K562 (cell line): ENCODE results near the gene BIRC5. TPM values are rescaled to one million over a fixed set of nuclear protein-coding genes. Genes with fewer than 3 reads are reported as not detected.

ENCODE experiments used
- ATAC-seq: fragments of 200-7000 bp; cut with Tn5 transposase; 3 replicates; pipeline ENCODE4 v1.9.1; 2020; ENCODE audit warnings: moderate library complexity
- BruUV-seq: library from RNA; stranded (reverse); fragments of 400-500 nt; replicated peaks from 2 replicates; lab custom pipeline; 2021; lab: Mats Ljungman, UMichigan
- CTCF ChIA-PET: fragments of 300-600 bp; formaldehyde crosslinking; extraction: SDS; loops from one replicate; lab custom pipeline; 2021; ENCODE audit warnings: low intra/inter-chr PET ratio; lab: Yijun Ruan, JAX
- POLR2A ChIA-PET: fragments of 300-600, 350-650 bp; sonication (Branson Sonifier 250); formaldehyde crosslinking; extraction: SDS; loops from one replicate; lab custom pipeline; 2021; ENCODE audit warnings: antibody characterized with exemption, inconsistent platforms; lab: Yijun Ruan, JAX
- DNase-seq, 4 experiments: peaks; one replicate each; pipeline versions ENCODE4 v3.0.0 to v3.0.0-alpha.2; 2011 to 2018; ENCODE audit warnings: low spot score in 3 of 4, mixed read lengths in 3 of 4; ENCODE audit errors: extremely low read depth in 1 of 4
- FAIRE-seq: peaks from 2 replicates; lab custom pipeline; 2011; peaks lifted over from hg19 to GRCh38; lab: Jason Lieb, UNC
- H2AFZ ChIP-seq: 2 replicates; pipeline ENCODE4 v1.6.0; 2011; ENCODE audit warnings: low read depth, low read length, control low read depth, inconsistent platforms
- H3K27ac ChIP-seq: fragments of 200-600 bp; 3 replicates; pipeline ENCODE4 v1.8.0; 2011; ENCODE audit warnings: low read depth, mild to moderate bottlenecking, control low read depth, inconsistent platforms, low read length, moderate library complexity, mixed read lengths; ENCODE audit errors: extremely low read depth
- H3K27me3 ChIP-seq, 2 experiments: fragments of 300-600 bp in 1 of 2; 2 replicates in 1 of 2; 3 replicates in 1 of 2; pipeline versions ENCODE4 v1.6.0 to v1.8.0; 2011; ENCODE audit warnings: inconsistent platforms in 2 of 2, low read length in 2 of 2, mild to moderate bottlenecking in 1 of 2, mixed read lengths in 1 of 2, moderate library complexity in 1 of 2; ENCODE audit not compliant: control insufficient read depth in 2 of 2, insufficient read depth in 2 of 2
- H3K36me3 ChIP-seq: fragments of 300-600 bp; 3 replicates; pipeline ENCODE4 v1.8.0; 2011; ENCODE audit warnings: mild to moderate bottlenecking, low read length, inconsistent platforms; ENCODE audit not compliant: control insufficient read depth, insufficient read depth
- H3K4me1 ChIP-seq, 2 experiments: fragments of 200-600 bp in 1 of 2; replicated peaks in 1 of 2; 2 replicates in 1 of 2; 3 replicates in 1 of 2; pipeline versions ENCODE4 v1.5.1 to v1.8.0; 2011; ENCODE audit warnings: inconsistent platforms in 2 of 2, low read length in 2 of 2, mild to moderate bottlenecking in 1 of 2, mixed read lengths in 1 of 2, moderate library complexity in 1 of 2; ENCODE audit not compliant: control insufficient read depth in 2 of 2, insufficient read depth in 2 of 2
- H3K4me2 ChIP-seq: 2 replicates; pipeline ENCODE4 v1.6.1; 2011; ENCODE audit warnings: low read length, control low read depth, inconsistent platforms, mixed read lengths; ENCODE audit not compliant: insufficient read depth
- H3K4me3 ChIP-seq: fragments of 200-600 bp; sonication (generic), shearing (Covaris generic); 2 replicates; pipeline ENCODE4 v1.5.1; 2016; ENCODE audit warnings: control low read depth, inconsistent platforms
- H3K79me2 ChIP-seq: fragments of 200-600 bp; 3 replicates; pipeline ENCODE4 v1.8.0; 2011; ENCODE audit warnings: low read length, inconsistent platforms; ENCODE audit not compliant: control insufficient read depth, insufficient read depth
- H3K9ac ChIP-seq, 2 experiments: 2 replicates each; pipeline versions ENCODE4 v1.6.0 to v1.6.1; 2011; ENCODE audit warnings: low read depth in 2 of 2, low read length in 2 of 2, control low read depth in 1 of 2, inconsistent platforms in 1 of 2, mild to moderate bottlenecking in 1 of 2, mixed read lengths in 1 of 2; ENCODE audit not compliant: insufficient read depth in 1 of 2
- H3K9me1 ChIP-seq: one replicate; pipeline ENCODE4 v1.6.0; 2011; ENCODE audit warnings: inconsistent platforms, mild to moderate bottlenecking, low read length, moderate library complexity; ENCODE audit not compliant: control insufficient read depth, insufficient read depth
- H3K9me3 ChIP-seq: replicated peaks from 2 replicates; pipeline ENCODE4 v1.5.1; 2011; ENCODE audit warnings: low read depth, low read length, inconsistent platforms; ENCODE audit not compliant: control insufficient read depth, insufficient read depth
- H4K20me1 ChIP-seq: replicated peaks from 2 replicates; pipeline ENCODE4 v1.6.1; 2011; ENCODE audit warnings: low read length, inconsistent platforms, mixed read lengths; ENCODE audit not compliant: control insufficient read depth, insufficient read depth
- ATF7 ChIP-seq: fragments of 450-650 bp; IDR thresholded peaks from 2 replicates; pipeline ENCODE4 v1.7.1; 2014; ENCODE audit warnings: mild to moderate bottlenecking, moderate library complexity
- CCNT2 ChIP-seq: IDR thresholded peaks from 2 replicates; pipeline ENCODE4 v1.6.1; 2011; ENCODE audit warnings: borderline replicate concordance, low read depth, mild to moderate bottlenecking, moderate library complexity, mixed read lengths, low read length; ENCODE audit not compliant: insufficient read length; ENCODE audit errors: extremely low read depth
- CLOCK ChIP-seq: fragments of 250-450 bp; sonication (Bioruptor Pico); IDR thresholded peaks from 2 replicates; pipeline ENCODE4 v1.4.0; 2020; ENCODE audit warnings: mild to moderate bottlenecking, moderate library complexity, borderline replicate concordance
- DPF2 ChIP-seq: fragments of 450-650 bp; IDR thresholded peaks from 2 replicates; pipeline ENCODE4 v1.6.1; 2016
- GATAD2B ChIP-seq: fragments of 450-650 bp; IDR thresholded peaks from 2 replicates; pipeline ENCODE4 v1.6.1; 2017; ENCODE audit warnings: mild to moderate bottlenecking, borderline replicate concordance
- GTF2E2 ChIP-seq: fragments of 200-800 bp; sonication (Bioruptor generic); IDR thresholded peaks from 2 replicates; pipeline ENCODE4 v1.6.1; 2016; ENCODE audit warnings: missing genetic modification characterization, missing compliant biosample characterization
- HDAC2 ChIP-seq: fragments of 450-650 bp; IDR thresholded peaks from 2 replicates; pipeline ENCODE4 v1.6.1; 2016; ENCODE audit warnings: mild to moderate bottlenecking
- MEIS2 ChIP-seq: fragments of 450-650 bp; IDR thresholded peaks from 2 replicates; pipeline ENCODE4 v1.6.1; 2014; ENCODE audit warnings: mild to moderate bottlenecking; ENCODE audit not compliant: partially characterized antibody
- NCOR1 ChIP-seq: fragments of 450-650 bp; IDR thresholded peaks from 2 replicates; pipeline ENCODE4 v1.6.1; 2016; ENCODE audit warnings: mild to moderate bottlenecking, moderate library complexity
- PHF21A ChIP-seq: fragments of 450-650 bp; IDR thresholded peaks from 2 replicates; pipeline ENCODE4 v1.6.1; 2017; ENCODE audit warnings: low read depth, borderline replicate concordance
- POLR2AphosphoS5 ChIP-seq: IDR thresholded peaks from 2 replicates; pipeline ENCODE4 v1.6.1; 2011; ENCODE audit warnings: mild to moderate bottlenecking, low read depth, low read length, moderate library complexity; ENCODE audit not compliant: control insufficient read depth, insufficient read depth
- POLR2B ChIP-seq: fragments of 450-650 bp; IDR thresholded peaks from 2 replicates; pipeline ENCODE4 v1.6.1; 2018; ENCODE audit warnings: low read depth; ENCODE audit not compliant: partially characterized antibody
- RB1 ChIP-seq: fragments of 450-650 bp; IDR thresholded peaks from 2 replicates; pipeline ENCODE4 v1.6.1; 2017; ENCODE audit warnings: low read depth, mild to moderate bottlenecking
- TSC22D4 ChIP-seq: fragments of 450-650 bp; IDR thresholded peaks from 2 replicates; pipeline ENCODE4 v1.6.1; 2016; ENCODE audit warnings: missing genetic modification characterization, missing biosample characterization, control low read depth
- ZFX ChIP-seq: sonication (generic); formaldehyde crosslinking; IDR thresholded peaks from 2 replicates; pipeline ENCODE4 v1.8.0; 2022; ENCODE audit warnings: mild to moderate bottlenecking, missing genetic modification reagents, moderate library complexity
- ZNF146 ChIP-seq: IDR thresholded peaks from one replicate; pipeline ENCODE4 v1.6.1; 2018; ENCODE audit warnings: missing compliant biosample characterization; ENCODE audit not compliant: unreplicated experiment
- ZNF764 ChIP-seq: fragments of 250-450 bp; sonication (Bioruptor Pico); IDR thresholded peaks from 2 replicates; pipeline ENCODE4 v1.4.0; 2020; ENCODE audit warnings: low read depth, mild to moderate bottlenecking, moderate library complexity
- WGBS: fragments of 100-300 bp; shearing (Covaris generic); methylation state at CpG from one replicate; pipeline ENCODE4 v1.1.6; 2016; ENCODE audit warnings: low coverage, mixed read lengths; ENCODE audit not compliant: insufficient coverage; ENCODE audit errors: missing lambda C conversion rate; 5-methylcytosine and 5-hydroxymethylcytosine counted together
- in situ Hi-C: fragments of 300-500 bp; cut with MboI; formaldehyde crosslinking; loops from 4 replicates; pipeline ENCODE4 v1.15.0; 2018; ENCODE audit warnings: inconsistent platforms, mixed read lengths
- intact Hi-C: fragments of 100-400 bp; cut with micrococcal nuclease; formaldehyde crosslinking; loops from 2 replicates; pipeline ENCODE4 v1.14.2; 2022
- polyA plus RNA-seq, 8 experiments: library from polyadenylated mRNA; depleted of rRNA in 4 of 8; stranded (reverse) in 5 of 8; unstranded in 3 of 8; fragments of >200 nt; fragmentation: Nextera tagmentation in 2 of 8; fragmentation: Illumina TruSeq in 1 of 8; extraction: Ambion mirVana in 2 of 8; extraction: Trizol in 1 of 8; gene quantifications; 2 replicates each; pipeline versions ENCODE4 v1.2.1 to v1.2.3, GENCODE V29; 2011 to 2014; ENCODE audit warnings: inconsistent platforms in 1 of 8, missing spikeins in 1 of 8
- total RNA-seq, 7 experiments: library from RNA; depleted of rRNA in 6 of 7; stranded (reverse); fragments of >200 nt in 6 of 7; fragmentation: Illumina TruSeq in 2 of 7; extraction: Trizol in 2 of 7; gene quantifications; 2 replicates each; pipeline versions ENCODE4 v1.2.1 to v1.2.3, GENCODE V29; 2011 to 2021; ENCODE audit warnings: low replicate concordance in 1 of 7
- TF ChIP-seq, protein P1 (sequence below), 2 experiments: IDR thresholded peaks; 2 replicates each; pipeline ENCODE4 v1.6.1; 2011; ENCODE audit warnings: borderline replicate concordance in 1 of 2, control low read depth in 1 of 2, low read depth in 1 of 2, low read length in 1 of 2, mild to moderate bottlenecking in 1 of 2, mixed read lengths in 1 of 2, moderate library complexity in 1 of 2; ENCODE audit not compliant: insufficient read depth in 1 of 2, insufficient read length in 1 of 2, poor library complexity in 1 of 2, severe bottlenecking in 1 of 2; ENCODE audit errors: extremely low read depth in 1 of 2

BIRC5 gene
- total and polyA plus RNA-seq, 9 of the 15 experiments (the other 6 are each of a cell fraction or from before 2014, with no cell fraction given), result 64.4 to 140 (median 101) TPM

DNA sequence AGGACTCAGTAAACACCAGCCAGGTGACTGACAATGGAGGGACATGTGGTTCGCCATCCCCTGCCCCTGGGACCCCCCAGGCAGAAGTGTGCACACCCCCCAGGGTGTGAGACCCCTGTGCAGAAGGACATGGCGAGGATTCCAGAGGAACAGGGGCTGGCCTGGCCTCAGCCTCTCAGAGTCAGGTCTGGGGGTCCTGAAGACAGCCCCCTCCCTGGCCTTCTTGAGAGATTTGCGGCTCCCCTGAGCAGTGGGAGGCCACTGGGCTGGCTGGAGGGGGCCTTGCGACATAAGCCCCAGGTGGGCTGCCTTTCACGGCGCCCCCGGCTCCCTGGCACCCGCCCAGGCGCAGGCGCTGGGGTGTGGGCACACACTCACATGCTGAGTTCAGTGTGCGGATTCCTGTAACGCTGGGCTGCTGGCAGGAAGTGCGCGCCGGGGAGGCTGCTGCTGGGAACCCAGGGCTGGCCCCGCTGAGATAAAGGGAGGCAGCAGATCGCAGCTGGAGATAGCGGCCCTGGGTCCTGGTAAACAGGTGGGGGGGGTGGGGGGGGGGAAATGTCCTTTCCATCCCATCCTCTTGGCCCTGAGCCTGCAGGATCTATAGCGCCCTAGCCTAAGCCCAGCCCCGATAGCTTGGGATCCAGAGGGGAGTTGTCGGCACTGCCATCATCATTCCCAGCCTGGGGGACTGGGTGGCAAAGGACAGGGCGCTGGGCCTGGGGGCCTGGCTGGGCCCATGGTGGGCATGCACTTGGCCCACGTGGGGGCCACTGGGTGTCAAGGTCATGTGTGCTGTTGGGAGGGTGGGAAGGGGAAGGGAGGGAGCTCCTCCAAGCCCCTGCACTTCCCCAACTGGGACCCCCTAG lies 44.5 kb downstream of the BIRC5 start:
- no peaks in the 10 kb centered on the region for H3K9me3 ChIP-seq
- H3K27me3 ChIP-seq, result no peaks in the 10 kb centered on the region
- H3K27ac ChIP-seq, result peak overlapping the region; percentile 78
- peak overlapping the region; percentile 82 for H3K4me2 ChIP-seq
- no peaks in the 10 kb centered on the region for H3K36me3 ChIP-seq
- WGBS, result 5% methylated on average over 20 of the region's 23 CpGs
- intact Hi-C loops, result no loop called here
- H3K4me3 ChIP-seq, result peak overlapping the region; percentile 35
- no peaks in the 10 kb centered on the region for H3K9me1 ChIP-seq
- peaks cover 69 to 87% of the 10 kb centered on the region in 2 experiments for H3K4me1 ChIP-seq
- no peak for FAIRE-seq
- BruUV-seq, result no TSS peak
- peaks cover 28% of the 10 kb centered on the region for H3K79me2 ChIP-seq
- in situ Hi-C loops, result no loop called here
- ChIA-PET CTCF (no interaction called here), POLR2A (interaction anchor here (0.6 to 1.6 kb wide), 5 partner anchors 9 to 570 kb away, joined by 3 to 7 read pairs (median 3); no protein-coding TSS in a partner anchor)
- H2AFZ ChIP-seq, result peak overlapping the region; percentile 53
- H3K9ac ChIP-seq, result peak overlapping the region; percentile 74 to 89
- DNase-seq, result peak; percentile 85 to 93 (median 90)
- ATAC-seq, result peak; percentile 47
- no peaks in the 10 kb centered on the region for H4K20me1 ChIP-seq
- TF ChIP-seq CCNT2, result peak; percentile 98
- TF ChIP-seq GTF2E2 (tag), result 0 out of 2 replicates have a peak, but pooled peaks have one; percentile 36
- TF ChIP-seq POLR2AphosphoS5, result peak; percentile 58; the same call in 1 of the 2 replicates
- TF ChIP-seq NCOR1, result peak; percentile 66
- TF ChIP-seq PHF21A, result no peak
- no peak for TF ChIP-seq ZNF146 (CRISPR knock-in tag)
- no peak for TF ChIP-seq MEIS2
- TF ChIP-seq CLOCK (CRISPR knock-in tag), result no peak
- no peak for TF ChIP-seq ZNF764 (CRISPR knock-in tag)
- peak; percentile 23 for TF ChIP-seq POLR2B
- peak; percentile 15; the same call in 1 of the 2 replicates for TF ChIP-seq ZFX (CRISPR knock-in tag)
- peak; percentile 73; the same call in 1 of the 2 replicates for TF ChIP-seq GATAD2B
- TF ChIP-seq RB1, result 0 out of 2 replicates have a peak, but pooled peaks have one; percentile 37
- TF ChIP-seq ATF7, result peak; percentile 27; the same call in 1 of the 2 replicates
- no peak for TF ChIP-seq HDAC2
- TF ChIP-seq TSC22D4 (tag), result no peak
- TF ChIP-seq DPF2, result no peak; the same call in 1 of the 2 replicates
- TF ChIP-seq, protein P1, sequence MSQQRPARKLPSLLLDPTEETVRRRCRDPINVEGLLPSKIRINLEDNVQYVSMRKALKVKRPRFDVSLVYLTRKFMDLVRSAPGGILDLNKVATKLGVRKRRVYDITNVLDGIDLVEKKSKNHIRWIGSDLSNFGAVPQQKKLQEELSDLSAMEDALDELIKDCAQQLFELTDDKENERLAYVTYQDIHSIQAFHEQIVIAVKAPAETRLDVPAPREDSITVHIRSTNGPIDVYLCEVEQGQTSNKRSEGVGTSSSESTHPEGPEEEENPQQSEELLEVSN (IDR thresholded peaks at IDR 0.05; ENCODE audit: borderline replicate concordance in 1 of 2, extremely low read depth in 1 of 2, insufficient read depth in 1 of 2, insufficient read length in 1 of 2, low read depth in 1 of 2, low read length in 1 of 2, poor library complexity in 1 of 2, severe bottlenecking in 1 of 2), result peak in 1 of 2 experiments; percentile 37
